ENCODE measurements around the gene OR1L4. TPM values are rescaled to one million over a fixed set of nuclear protein-coding genes. Genes with fewer than 3 reads are reported as not detected.

The OR1L4 gene, protein sequence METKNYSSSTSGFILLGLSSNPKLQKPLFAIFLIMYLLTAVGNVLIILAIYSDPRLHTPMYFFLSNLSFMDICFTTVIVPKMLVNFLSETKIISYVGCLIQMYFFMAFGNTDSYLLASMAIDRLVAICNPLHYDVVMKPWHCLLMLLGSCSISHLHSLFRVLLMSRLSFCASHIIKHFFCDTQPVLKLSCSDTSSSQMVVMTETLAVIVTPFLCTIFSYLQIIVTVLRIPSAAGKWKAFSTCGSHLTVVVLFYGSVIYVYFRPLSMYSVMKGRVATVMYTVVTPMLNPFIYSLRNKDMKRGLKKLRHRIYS
- total RNA-seq (2012; rRNA removed) (not detected in 2 replicates), polyA plus RNA-seq (2012; rRNA removed) (not detected in 2 replicates), Bru-seq, nascent RNA (not detected), BruChase-seq, experiment 1, labeled RNA remaining after a 6-hour chase (not detected), BruChase-seq, experiment 2, labeled RNA remaining after a 2-hour chase (not detected)
- not detected in 2 replicates for polyA plus RNA-seq (2012; cell fraction: cytosol; rRNA removed)
- not detected in 2 replicates for polyA plus RNA-seq (2012; cell fraction: nucleus; rRNA removed; ENCODE audit: low replicate concordance)
- long read RNA-seq: 0 reads

GRCh38 chr9:122723690-122724089 lies at the start of gene OR1L4:
OR1L4 (plus strand) TSS chr9:122723990; CDS start chr9:122723990, 0 bp downstream.
- Histone ChIP-seq H3K4me1 (ENCODE audit: control insufficient read depth, insufficient read depth, low read length) (no peaks in the 10 kb centered on the region), H2AK5ac (ENCODE audit: low read depth, low read length) (no peak within 1 kb of the TSS), H3K36me3 (ENCODE audit: control insufficient read depth, insufficient read depth, low read length) (no peaks in the 10 kb centered on the region), H2BK20ac (ENCODE audit: low read depth, low read length) (no peak within 1 kb of the TSS), H3K9me3 (ENCODE audit: control insufficient read depth, insufficient read depth, low read length) (peaks cover 19% of the 10 kb centered on the region), H3K27me3 (ENCODE audit: control insufficient read depth, insufficient read depth, low read length) (no peaks in the 10 kb centered on the region), H2AK9ac (replicated peaks; ENCODE audit: low read depth, low read length, poor library complexity) (no peak within 1 kb of the TSS), H2BK15ac (ENCODE audit: low read depth, low read length) (no peak within 1 kb of the TSS), H4K5ac (ENCODE audit: low read depth, low read length) (no peak within 1 kb of the TSS), H4K91ac (ENCODE audit: insufficient read depth, low read depth, low read length) (no peak within 1 kb of the TSS), H3K4ac (ENCODE audit: low read depth, low read length) (no peak within 1 kb of the TSS), H3K18ac (ENCODE audit: low read depth, low read length) (no peak within 1 kb of the TSS), H3K23ac (ENCODE audit: low read depth, low read length) (no peak within 1 kb of the TSS), H3K79me1 (ENCODE audit: low read depth in 1 of 2, low read length in 2 of 2) (no peaks in the 10 kb centered on the region), H3K27ac (ENCODE audit: insufficient read depth, low read length) (no peak within 1 kb of the TSS), H4K8ac (ENCODE audit: low read depth in 2 of 2, low read length in 2 of 2) (no peak within 1 kb of the TSS), H2AFZ (replicated peaks; ENCODE audit: low read length, poor library complexity) (no peak within 1 kb of the TSS), H3K4me3 (ENCODE audit: insufficient read depth, low read depth, low read length) (no peak within 1 kb of the TSS), H3K9ac (ENCODE audit: low read depth, low read length) (no peak within 1 kb of the TSS), H3K9me1 (ENCODE audit: insufficient read depth, low read length) (no peaks in the 10 kb centered on the region), H3K56ac (ENCODE audit: extremely low read depth, insufficient read depth, low read length) (no peak within 1 kb of the TSS), H2BK120ac (ENCODE audit: low read depth, low read length) (no peak within 1 kb of the TSS), H2BK5ac (ENCODE audit: low read depth, low read length, poor library complexity, severe bottlenecking) (no peak within 1 kb of the TSS), H3K14ac (replicated peaks; ENCODE audit: low read depth, low read length) (no peak within 1 kb of the TSS), H4K20me1 (ENCODE audit: insufficient read depth, low read length) (no peaks in the 10 kb centered on the region), H3K4me2 (ENCODE audit: low read depth, low read length) (no peak within 1 kb of the TSS)
- no CpG with 5 or more reads among the region's 1 CpG for WGBS, 2 experiments (ENCODE audit: extremely low coverage in 2 of 2, insufficient read length in 1 of 2)
- POLR2A ChIA-PET (ENCODE audit: unreplicated experiment): no interaction called here
- CTCF ChIA-PET: no interaction called here
- dilution Hi-C loops (cut with HindIII; ENCODE audit: low sequenced_read_pairs, unreplicated experiment) (no loop called here), intact Hi-C loops (cut with micrococcal nuclease) (no loop called here), in situ Hi-C loops (cut with MboI; ENCODE audit: low sequenced_read_pairs) (no loop called here)
- DNase-seq (no peak), ATAC-seq (ENCODE audit: low read depth) (no peak)
- TF ChIP-seq BHLHE40 (IDR thresholded peaks at IDR 0.05; ENCODE audit: low read depth, low read length): no peak
- TF ChIP-seq FOS (IDR thresholded peaks at IDR 0.05; ENCODE audit: low read depth, low read length): no peak
- TF ChIP-seq MAFK (IDR thresholded peaks at IDR 0.05; ENCODE audit: low read depth, low read length): no peak
- TF ChIP-seq RFX5 (IDR thresholded peaks at IDR 0.05; ENCODE audit: low read depth, low read length): no peak
- TF ChIP-seq CTCF (conservative IDR thresholded peaks at IDR 0.05; ENCODE audit: low read depth, low read length): no peak
- TF ChIP-seq RAD21 (IDR thresholded peaks at IDR 0.05; ENCODE audit: low read length): no peak
- no peak for TF ChIP-seq MXI1 (IDR thresholded peaks at IDR 0.05; ENCODE audit: borderline replicate concordance, low read depth, low read length)
- TF ChIP-seq CHD1 (IDR thresholded peaks at IDR 0.05; ENCODE audit: low read depth, low read length): no peak
- no peak for TF ChIP-seq SMC3 (IDR thresholded peaks at IDR 0.05; ENCODE audit: low read depth, low read length)
- no peak for TF ChIP-seq USF2 (IDR thresholded peaks at IDR 0.05; ENCODE audit: low read depth, low read length)
- no TSS peak for BruUV-seq (replicated peaks)
